Stimulated activated CD4-positive, alpha-beta T cell treated with anti-CD3 and anti-CD28 coated beads, Interleukin-4, amount 100 ng/mL, for 48 hours (primary cell): Measurements from ENCODE around the gene LCA5.
"Not testable (repeated sequence)": the region's sequence is repeated elsewhere in the genome, so short reads cannot be mapped to it uniquely, and the experiment has no call there.

ENCODE experiments used
- DNase-seq, 2 donors: peaks; one replicate each; pipeline ENCODE4 v3.0.0-alpha.2; 2020; ENCODE audit warnings: low read depth in 2 of 2

Gene LCA5

DNA sequence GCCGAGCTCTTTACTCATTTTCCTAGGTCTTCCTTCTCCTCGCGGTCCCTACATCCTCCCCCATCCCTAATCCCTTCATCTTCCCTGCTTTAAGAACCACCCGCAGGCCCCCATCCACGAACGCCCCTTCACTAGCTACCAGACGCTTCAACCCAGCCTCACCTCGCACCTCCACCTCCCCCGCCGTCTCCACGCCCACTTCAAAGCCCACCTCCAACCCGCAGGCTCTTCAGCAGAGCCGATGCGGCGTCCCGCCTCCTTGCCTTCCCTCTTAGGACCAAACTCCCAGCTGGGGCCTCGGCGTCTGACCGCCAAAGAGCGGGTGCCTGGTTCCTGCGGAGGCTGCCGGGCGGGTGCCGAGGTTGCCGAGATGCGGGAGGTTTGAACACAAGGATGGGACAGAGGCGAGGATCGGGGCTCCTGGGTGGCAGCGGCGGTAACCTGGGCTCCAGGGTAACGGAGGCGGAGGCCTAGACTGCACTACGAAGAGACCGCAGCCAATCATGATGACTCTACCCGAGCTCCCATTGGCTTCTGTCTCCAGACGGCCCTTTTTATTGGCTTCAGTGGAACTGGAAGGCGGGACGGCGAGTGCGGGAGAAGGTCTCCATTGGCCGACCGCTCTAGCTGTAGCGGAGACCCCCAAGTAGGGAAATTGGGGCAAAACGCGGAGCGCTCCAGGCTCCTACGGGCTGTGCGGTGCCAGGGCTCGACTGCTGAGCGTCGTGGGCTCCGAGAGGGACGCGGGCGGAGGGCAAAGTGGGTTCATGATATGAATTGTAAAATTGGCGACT lies at the start of gene LCA5:
LCA5 (minus strand) TSS at position 477 of the 794 bp plus-strand sequence. CDS start 18,536 bp downstream, outside the sequence.
- peak; percentile 64 to 69 for DNase-seq

DNA sequence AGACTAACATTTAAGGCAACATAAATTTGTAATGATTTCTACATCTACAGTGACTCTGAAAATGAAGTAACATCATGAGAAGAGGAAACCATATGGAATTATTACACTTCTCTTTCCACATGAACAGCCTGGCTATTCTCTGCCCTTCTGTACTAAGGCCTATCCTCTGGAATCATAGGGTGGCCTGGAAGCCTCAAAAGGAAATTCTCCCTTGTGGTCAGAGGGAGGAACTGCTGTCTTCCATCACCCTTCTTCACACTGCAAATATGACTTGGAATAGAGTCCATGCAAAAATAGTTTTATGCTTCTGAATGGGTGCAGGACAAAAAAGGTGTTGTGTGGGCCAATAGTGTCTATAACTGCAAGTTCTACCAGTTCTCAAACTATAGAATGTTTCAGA lies 49.3 kb upstream of the LCA5 start:
- DNase-seq, result no peak

DNA sequence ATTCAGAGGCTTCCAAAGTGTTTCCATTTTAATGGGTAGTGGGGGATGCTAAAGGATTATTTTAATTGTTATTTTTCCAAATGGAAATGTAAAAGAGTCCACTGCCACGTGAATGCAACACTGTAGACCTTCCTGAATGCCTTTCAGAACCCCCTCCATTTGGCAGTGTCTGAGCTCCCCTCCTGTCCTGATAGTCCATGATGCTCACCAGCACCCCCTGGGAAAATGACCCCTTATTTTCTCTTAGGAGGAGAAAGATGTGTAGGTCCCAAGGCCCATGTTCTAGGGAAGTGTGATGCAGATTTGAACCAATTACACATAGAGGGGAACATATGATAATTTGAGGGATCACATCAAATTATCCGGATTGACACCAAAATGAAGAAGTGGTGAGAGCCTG lies 47.1 kb upstream of the LCA5 start:
- DNase-seq, result no peak

DNA sequence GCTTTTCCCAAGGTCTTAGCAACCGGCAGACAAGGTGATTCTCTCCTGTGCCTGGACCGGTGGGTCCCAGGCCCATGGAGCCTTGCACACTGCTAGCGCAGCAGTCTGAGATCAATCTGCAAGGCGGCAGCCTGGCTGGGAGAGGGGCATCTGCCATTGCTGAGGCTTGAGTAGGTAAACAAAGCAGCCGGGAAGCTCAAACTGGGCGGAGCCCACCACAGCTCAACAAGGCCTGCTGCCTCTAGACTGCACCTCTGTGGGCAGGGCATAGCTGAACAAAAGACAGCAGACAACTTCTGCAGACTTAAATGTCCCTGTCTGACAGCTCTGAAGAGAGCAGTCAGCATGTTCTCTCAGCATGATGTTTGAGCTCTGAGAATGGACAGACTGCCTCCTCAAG lies 40.7 kb upstream of the LCA5 start:
- not testable (repeated sequence) for DNase-seq

- DNase-seq, result no peak
These were observed 37.5 kb upstream of the LCA5 start for GRCh38 chr6:79574630-79575225.

- DNase-seq, result no peak
These were observed 36.9 kb upstream of the LCA5 start for GRCh38 chr6:79574174-79574573.

GRCh38 chr6:79571030-79571367 lies 33.8 kb upstream of the LCA5 start:
- no peak for DNase-seq

GRCh38 chr6:79570129-79571029 lies 33.1 kb upstream of the LCA5 start:
- no peak for DNase-seq

DNA sequence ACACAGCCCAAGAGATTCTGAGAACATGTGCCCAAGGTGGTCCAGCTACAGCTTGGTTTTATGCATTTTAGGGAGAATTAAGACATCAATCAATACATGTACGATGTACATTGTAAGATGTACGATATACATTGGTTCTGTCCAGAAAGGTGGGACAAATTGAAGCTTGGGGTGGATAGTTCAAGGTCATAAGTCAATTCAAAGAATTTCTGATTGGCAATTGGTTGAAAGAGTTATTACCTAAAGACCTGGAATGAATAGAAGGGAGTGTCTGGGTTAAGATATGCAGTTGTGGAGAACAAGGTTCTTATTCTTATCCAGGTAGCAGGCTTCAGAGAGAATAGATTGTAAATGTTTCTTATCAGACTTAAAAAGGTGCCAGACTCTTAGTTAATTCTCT lies 31.8 kb upstream of the LCA5 start:
- DNase-seq, result no peak

DNA sequence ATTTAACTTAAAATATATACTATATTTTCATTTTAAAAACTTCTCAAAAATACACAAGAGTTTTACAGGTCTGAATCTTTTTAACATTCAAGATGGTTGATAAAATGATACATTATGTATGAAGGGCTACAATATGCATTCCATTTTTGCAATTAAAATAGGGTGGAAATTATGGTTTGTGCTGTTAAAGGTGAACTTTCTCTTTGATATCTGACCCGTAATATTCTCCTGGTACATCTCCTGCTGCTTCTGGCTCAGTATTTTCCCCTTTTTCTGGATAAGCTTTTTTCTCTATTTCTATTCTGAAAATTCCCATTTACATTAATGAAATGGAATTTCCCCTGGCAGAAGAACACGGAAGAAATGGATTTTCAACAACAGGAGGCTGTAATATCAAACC lies 27.4 kb upstream of the LCA5 start:
- DNase-seq, result no peak

GRCh38 chr6:79559706-79560105 lies 22.5 kb upstream of the LCA5 start:
- DNase-seq, result no peak

GRCh38 chr6:79557673-79558467 lies 20.6 kb upstream of the LCA5 start:
- DNase-seq, result no peak

- no peak for DNase-seq
These were observed 17.1 kb upstream of the LCA5 start for GRCh38 chr6:79554305-79554704.

DNA sequence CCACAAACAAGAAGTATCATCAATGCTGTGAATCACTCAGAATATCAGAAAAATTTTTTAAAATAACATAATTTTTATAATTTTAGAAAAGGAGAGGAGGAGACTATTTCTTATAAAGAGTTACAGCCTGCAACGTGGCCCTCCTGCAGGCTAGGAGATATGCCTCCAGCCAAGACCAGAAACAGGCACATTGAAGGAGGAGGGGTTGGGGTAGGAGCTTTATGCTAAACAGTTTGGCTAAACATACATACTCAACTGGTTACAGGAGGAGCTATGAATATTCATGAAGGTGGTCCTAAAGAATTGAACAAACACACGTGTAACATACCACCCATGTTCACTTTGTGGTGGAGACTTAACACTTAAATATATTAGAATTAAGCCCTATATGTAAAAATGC lies 14.2 kb upstream of the LCA5 start:
- DNase-seq, result no peak

DNA sequence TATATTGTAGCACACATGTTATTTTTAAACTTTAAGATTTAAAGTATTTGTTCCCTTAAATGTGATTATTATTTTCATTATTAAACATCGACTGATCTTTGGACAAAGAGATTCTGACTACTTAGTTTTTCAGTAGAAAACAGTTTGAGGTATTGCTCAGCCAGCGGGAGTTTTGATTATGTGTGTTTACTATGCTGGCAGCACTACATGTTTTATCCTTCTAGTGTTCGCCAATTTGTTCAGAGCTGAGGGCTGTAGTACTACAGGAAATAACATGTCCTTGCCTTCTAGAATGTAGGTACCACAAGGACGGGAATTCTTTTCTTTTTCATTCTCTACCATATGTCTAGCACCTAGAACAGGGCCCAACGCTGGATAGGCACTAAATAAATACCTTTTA lies 11.1 kb upstream of the LCA5 start:
- DNase-seq, result no peak

DNA sequence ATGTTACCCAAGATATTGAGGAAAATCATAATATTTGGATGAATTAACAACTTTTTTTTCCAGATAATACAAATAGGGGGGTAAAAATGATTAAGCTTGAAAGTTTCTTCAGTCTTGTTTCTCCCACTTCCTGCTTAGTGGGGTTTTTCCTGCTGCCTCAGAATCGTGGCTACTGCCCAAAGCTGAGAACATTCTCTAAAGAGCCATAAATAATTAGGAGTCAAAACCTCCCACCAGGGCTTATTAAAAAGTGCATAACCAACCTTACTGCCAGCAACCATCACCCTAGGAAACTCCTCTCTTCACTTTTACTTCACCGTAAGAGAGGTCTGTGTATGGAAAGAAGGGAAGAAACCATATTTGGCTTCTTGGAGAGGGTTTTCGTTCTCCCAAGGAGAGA lies 9.0 kb upstream of the LCA5 start:
- no peak for DNase-seq

DNA sequence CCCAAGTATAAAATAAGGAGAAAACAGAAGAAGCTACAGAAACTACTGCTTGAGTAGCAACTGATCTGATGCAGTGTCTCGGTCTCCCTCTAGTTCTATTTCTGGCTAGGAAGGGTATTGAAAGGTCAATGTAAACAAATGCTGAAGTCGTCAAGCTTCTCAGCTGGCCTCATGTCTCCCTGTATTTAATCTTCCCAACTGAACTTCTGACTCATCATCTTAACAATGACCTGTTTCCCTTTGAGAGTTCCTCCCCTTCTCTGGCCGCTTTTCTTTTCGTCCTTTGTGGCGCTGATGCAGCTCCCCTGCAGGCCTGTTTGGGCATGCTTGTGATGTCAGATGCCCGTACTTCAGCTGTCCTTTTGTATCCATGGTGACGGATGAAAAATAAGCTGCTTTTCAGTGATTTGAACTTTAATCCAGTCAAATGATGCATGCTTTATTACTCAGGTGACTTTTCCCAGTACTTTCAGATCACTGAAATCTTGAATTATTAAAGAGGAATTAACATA lies 7.8 kb upstream of the LCA5 start:
- no peak for DNase-seq

- DNase-seq, result no peak
These were observed 7.2 kb upstream of the LCA5 start for GRCh38 chr6:79544299-79544927.

GRCh38 chr6:79543886-79544285 lies 6.7 kb upstream of the LCA5 start:
- no peak for DNase-seq

DNA sequence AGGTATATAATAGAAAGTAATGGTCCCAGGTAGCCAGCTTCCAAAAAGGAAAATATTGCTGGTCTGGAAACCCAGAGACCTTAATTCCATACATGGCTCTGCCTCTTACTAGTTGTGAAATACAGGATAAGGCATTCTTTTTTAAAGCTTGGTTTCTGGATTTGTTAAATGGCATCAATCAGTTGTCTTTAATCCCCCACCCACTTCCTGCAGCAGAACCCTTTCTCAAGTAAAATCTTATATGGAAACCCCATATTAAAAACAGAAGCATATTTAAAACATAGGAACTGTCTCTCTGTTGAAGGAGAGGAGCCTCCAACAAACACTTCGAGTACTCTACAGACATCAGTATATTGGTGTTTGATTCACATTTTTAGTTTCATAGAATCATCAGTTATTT lies 6.2 kb upstream of the LCA5 start:
- DNase-seq, result no peak
